IMR-90 (cell line): Measurements from ENCODE around the gene ZDHHC14.

Experiments used
- MAFK ChIP-seq: IDR thresholded peaks from 2 replicates; pipeline ENCODE4 v1.6.1; 2012; ENCODE audit warnings: low read depth, low read length, improper control_type of control experiment
- POLR2A ChIP-seq: IDR thresholded peaks from 2 replicates; pipeline ENCODE4 v1.6.1; 2012; ENCODE audit warnings: mild to moderate bottlenecking, low read depth, low read length
- RCOR1 ChIP-seq: IDR thresholded peaks from 2 replicates; pipeline ENCODE4 v1.6.1; 2012; ENCODE audit warnings: mild to moderate bottlenecking, low read length, improper control_type of control experiment; ENCODE audit not compliant: insufficient replicate concordance
- TF ChIP-seq, protein P1 (sequence below): conservative IDR thresholded peaks from 2 replicates; pipeline ENCODE4 v1.5.1; 2012; ENCODE audit warnings: mild to moderate bottlenecking, low read depth, low read length, improper control_type of control experiment

DNA sequence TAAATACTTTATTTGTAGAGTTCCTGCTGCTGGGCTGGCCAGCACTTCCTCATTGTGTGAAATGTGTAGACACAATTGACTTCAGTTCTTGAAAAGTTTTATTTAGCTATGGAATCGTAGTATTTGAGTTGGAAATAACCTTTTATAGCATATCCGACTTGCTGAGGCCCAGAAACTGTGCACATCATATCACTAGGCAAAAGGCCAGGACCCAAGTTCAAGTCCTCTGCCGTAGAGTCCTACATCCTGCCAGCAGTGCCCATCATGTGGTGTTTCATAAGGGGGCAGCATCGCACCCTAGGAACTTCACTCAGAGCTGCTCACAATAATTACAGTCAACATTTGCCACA, 234.4 kb downstream of the ZDHHC14 start:
- TF ChIP-seq, protein P1, sequence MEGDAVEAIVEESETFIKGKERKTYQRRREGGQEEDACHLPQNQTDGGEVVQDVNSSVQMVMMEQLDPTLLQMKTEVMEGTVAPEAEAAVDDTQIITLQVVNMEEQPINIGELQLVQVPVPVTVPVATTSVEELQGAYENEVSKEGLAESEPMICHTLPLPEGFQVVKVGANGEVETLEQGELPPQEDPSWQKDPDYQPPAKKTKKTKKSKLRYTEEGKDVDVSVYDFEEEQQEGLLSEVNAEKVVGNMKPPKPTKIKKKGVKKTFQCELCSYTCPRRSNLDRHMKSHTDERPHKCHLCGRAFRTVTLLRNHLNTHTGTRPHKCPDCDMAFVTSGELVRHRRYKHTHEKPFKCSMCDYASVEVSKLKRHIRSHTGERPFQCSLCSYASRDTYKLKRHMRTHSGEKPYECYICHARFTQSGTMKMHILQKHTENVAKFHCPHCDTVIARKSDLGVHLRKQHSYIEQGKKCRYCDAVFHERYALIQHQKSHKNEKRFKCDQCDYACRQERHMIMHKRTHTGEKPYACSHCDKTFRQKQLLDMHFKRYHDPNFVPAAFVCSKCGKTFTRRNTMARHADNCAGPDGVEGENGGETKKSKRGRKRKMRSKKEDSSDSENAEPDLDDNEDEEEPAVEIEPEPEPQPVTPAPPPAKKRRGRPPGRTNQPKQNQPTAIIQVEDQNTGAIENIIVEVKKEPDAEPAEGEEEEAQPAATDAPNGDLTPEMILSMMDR = 0 out of 2 replicates have a peak, but pooled peaks have one; percentile 15
- TF ChIP-seq RCOR1 (no peak), POLR2A (no peak), MAFK (no peak)
